HG03196 (cell line): ENCODE measurements around the gene ICAM4.
"Not testable (repeated sequence)": the region's sequence is repeated elsewhere in the genome, so short reads cannot be mapped to it uniquely, and the experiment has no call there.

Source experiments
- ATAC-seq: cut with Tn5 transposase; IDR thresholded peaks from one replicate; pipeline ENCODE4 v1.9.1; 2021; ENCODE audit not compliant: unreplicated experiment

The ICAM4 gene

DNA sequence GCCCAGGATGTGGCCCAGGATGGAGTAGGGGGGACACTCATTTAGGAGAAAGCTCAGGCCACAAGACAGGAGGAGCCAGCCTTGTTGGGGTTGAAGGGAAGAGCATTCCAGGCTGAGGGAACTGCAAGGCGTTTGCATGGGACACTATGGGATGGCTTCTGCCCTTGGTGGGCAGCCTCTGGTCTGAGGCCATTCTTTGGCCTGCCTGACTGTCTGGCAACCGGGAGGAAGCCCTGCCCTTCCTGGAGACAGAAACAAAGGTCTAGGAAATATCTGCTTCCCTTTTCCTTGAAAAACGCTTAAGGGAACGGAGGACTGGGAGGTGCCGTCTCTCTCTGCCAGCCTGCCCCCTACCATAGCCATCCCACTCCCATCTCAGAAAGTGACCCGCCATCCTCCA, 18.7 kb upstream of the ICAM4 start:
- ATAC-seq, result no peak

DNA sequence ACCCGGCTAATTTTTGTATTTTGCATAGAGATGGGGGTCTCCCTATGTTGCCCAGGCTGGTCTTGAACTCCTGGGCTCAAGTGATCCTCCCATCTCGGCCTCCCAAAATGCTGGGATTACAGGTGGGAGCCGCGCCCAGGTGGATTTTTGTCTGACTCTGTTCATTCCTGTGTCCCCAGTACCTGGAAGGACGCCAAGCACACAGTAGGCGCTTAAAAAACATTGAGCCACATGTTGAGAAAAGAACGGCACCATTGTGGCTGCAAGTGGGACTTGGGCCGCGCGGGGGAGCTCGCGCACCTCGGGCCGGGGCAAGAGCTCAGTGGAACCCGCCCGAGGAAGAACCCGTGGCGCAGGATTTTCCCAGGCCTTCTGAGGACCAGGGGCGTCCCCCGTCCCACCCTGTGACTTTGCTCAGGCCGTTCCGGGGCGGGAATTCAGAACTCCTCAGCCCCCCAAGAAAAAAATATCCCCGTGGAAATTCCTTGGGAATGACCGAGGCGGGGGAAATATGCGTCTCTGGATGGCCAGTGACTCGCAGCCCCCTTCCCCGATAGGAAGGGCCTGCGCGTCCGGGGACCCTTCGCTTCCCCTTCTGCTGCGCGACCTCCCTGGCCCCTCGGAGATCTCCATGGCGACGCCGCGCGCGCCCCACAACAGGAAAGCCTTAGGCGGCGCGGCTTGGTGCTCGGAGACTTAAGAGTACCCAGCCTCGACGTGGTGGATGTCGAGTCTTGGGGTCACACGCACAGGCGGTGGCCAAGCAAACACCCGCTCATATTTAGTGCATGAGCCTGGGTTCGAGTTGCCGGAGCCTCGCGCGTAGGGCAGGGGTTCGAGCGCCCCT, 17.2 kb upstream of the ICAM4 start:
- no peak for ATAC-seq

DNA sequence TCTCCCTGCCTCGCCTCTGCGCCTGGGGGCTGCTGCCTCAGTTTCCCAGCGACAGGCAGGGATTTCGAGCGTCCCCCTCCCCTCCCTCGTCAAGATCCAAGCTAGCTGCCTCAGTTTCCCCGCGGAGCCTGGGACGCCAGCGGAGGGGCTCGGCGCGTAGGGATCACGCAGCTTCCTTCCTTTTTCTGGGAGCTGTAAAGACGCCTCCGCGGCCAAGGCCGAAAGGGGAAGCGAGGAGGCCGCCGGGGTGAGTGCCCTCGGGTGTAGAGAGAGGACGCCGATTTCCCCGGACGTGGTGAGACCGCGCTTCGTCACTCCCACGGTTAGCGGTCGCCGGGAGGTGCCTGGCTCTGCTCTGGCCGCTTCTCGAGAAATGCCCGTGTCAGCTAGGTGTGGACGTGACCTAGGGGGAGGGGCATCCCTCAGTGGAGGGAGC, 16.6 kb upstream of the ICAM4 start:
- peak; percentile 38 for ATAC-seq

DNA sequence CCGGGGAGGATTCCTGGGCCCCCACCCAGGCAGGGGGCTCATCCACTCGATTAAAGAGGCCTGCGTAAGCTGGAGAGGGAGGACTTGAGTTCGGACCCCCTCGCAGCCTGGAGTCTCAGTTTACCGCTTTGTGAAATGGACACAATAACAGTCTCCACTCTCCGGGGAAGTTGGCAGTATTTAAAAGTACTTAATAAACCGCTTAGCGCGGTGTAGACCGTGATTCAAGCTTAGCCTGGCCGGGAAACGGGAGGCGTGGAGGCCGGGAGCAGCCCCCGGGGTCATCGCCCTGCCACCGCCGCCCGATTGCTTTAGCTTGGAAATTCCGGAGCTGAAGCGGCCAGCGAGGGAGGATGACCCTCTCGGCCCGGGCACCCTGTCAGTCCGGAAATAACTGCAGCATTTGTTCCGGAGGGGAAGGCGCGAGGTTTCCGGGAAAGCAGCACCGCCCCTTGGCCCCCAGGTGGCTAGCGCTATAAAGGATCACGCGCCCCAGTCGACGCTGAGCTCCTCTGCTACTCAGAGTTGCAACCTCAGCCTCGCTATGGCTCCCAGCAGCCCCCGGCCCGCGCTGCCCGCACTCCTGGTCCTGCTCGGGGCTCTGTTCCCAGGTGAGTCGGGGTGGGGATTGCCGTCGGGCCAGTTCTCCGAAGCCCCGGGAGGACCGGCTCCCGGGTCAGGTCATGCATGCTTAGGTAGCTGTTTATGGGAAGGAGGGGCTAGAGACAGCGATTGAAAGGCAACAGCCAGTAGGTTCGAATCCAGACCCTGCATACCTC, 15.9 kb upstream of the ICAM4 start, which contains the start of gene ICAM1:
Gene ICAM1, plus strand, starts transcription at position 505 of the 779 bp plus-strand sequence. Its CDS starts 40 bp downstream, at position 545.
- ATAC-seq, result peak; percentile 53

DNA sequence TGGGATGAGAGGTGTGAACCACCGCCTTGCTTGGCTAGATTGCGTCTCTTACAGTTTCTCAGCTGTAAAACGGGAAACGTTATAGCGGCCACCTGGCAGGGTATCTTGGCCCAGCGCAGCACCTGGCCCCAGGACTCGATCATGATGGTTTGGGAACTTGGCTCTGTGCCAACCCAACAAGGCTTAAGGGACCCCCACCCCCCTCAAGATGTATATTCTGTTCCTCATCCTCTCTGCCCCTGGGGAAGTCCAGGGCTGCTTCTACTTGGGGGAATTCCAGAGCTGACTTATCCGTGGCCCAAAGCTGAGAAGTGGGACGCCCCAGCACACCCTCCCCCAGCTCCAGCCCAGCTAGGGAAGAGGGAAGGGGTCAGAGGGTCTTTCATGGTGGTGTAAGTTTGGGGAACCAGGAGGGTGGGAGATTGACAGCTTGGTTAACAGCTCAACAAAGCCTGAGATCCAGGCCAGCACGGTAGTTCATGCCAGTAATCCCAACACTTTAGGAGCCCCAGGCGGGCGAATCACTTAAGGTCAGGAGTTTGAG, 15.1 kb upstream of the ICAM4 start:
- ATAC-seq, result peak; percentile 29

DNA sequence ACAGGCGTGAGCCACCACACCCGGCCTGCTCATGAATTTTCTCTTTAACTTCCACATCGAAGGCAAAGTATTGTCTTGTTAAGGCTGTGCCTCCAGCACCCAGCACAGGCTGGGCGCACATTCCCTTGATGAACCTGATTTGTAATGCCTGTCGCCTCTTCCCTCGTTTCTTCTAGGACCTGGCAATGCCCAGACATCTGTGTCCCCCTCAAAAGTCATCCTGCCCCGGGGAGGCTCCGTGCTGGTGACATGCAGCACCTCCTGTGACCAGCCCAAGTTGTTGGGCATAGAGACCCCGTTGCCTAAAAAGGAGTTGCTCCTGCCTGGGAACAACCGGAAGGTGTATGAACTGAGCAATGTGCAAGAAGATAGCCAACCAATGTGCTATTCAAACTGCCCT, 12.2 kb upstream of the ICAM4 start:
- ATAC-seq, result no peak

DNA sequence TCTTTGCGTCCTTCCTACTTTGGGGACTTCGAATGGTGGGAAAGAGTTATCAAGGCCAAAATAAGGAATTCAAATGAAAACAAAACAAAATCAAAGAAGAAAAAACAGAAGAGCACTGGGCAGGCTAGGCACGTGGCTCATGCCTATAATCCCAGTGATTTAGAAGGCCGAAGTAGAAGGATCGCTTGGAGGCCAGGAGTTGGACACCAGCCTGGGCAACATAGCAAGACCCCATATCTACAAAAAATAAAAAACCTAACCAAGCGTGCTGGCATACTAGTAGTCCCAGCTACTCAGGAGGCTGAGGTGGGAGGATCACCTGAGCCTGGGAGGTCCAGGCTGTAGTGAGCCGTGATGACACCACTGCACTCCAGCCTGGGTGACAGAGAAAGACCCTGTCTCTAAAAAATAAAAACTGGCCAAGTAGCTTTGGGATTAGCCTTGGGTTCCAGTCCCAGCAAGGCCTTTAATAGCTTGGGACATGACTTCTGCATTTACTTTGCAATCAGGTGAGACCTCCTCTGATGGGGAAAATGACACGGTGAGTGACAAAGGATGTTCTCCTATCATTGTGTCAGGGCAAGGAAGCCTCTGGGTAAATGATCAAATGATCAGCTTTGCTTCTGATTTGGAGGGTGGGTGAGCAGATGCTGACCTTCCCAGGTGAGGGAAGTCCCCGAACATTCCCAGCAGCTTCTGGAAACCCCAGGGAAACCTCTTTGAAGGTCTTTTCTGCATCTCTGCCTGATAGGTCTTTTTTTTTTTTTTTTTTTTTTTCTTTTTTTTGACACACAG, 8.8 kb upstream of the ICAM4 start:
- ATAC-seq, result no peak

DNA sequence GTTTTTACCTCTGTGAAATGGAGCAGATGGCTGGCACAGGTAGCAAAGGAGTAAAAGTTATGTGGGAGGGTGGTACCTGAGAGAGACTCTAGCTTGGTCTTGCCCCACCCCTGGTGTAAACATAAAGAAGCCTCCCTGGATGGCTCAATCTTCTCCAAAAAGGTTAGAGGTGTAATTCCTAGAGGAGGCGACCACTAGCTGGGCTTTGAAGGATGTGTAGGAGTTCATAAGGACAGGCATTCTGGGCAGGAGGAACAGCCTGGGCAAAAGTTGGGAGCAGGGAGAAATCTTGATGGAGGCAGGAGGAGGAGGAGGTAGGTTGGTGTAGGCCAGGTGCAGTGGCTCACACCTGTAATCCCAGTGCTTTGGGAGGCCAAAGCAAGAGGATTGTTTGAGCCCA, 7.8 kb upstream of the ICAM4 start:
- ATAC-seq, result no peak

DNA sequence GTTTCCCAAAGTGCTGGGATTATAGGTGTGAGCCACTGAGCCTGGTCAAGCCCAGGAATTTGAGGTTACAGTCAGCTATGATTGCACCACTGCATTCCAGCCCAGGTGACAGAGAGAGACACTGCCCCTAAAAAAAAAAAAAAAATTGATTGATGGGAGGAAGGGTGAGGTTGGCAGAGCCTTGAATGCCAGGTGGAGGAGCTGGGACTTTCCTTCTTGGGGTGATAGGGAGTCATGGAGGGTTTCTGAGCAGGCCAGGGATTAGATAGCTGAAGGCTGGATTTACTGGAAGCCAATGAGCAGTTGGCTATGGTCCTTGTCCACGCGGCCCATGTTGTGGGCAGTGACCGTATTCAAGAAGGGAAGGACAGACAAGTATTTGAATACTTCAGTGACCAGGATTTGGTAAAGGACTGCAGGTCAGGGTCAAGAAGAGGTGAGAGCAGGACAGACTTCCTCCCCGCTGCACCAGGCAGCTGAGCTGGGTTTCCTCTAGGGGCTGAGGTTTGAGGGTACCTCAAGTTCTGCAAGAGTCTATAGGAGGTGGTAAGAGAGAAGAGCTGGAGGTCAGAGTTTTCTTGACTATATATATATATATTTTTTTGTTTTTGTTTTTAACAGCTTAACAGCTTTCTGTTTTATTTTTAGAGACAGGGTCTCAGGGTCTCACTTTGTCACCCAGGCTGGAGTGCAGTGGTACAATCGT, 6.9 kb upstream of the ICAM4 start:
- ATAC-seq, result no peak

DNA sequence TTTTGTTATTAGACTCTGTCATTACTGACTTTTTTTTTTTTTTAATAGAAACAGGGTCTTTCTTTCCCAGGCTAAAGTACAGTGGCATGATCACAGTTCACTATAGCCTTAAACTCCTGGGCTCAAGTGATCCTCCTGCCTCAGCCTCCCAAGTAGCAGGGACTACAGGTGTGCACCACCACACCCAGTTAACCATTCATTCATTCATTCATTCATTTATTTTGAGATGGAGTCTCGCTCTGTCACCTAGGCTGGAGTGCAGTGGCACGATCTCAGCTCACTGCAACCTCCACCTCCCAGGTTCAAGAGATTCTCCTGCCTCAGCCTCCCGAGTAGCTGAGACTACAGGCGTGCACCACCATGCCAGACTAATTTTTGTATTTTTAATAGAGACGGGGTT, 4.7 kb upstream of the ICAM4 start:
- ATAC-seq, result not testable (repeated sequence)

DNA sequence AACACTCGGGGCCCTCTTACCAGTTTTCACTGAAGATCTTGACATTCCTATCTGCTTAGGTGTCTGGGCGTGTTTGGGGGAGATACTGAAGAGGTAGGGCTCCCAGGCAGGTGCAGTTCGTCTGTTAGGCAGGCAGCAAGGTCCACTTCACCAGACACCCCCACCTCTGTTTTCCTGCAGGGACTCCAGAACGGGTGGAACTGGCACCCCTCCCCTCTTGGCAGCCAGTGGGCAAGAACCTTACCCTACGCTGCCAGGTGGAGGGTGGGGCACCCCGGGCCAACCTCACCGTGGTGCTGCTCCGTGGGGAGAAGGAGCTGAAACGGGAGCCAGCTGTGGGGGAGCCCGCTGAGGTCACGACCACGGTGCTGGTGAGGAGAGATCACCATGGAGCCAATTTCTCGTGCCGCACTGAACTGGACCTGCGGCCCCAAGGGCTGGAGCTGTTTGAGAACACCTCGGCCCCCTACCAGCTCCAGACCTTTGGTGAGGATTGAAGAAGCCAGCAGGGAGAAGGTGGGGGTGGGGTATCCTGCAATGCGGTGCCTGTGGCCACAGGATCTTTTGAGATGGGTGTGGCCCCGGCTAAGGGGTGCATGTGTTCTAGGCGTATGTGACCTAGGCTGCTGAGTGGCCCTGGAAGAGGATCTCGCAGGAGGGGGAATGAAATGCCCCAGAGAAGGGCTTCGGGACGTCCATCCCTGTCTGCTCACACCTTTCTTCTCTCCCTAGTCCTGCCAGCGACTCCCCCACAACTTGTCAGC, 3.3 kb upstream of the ICAM4 start:
- ATAC-seq, result no peak

DNA sequence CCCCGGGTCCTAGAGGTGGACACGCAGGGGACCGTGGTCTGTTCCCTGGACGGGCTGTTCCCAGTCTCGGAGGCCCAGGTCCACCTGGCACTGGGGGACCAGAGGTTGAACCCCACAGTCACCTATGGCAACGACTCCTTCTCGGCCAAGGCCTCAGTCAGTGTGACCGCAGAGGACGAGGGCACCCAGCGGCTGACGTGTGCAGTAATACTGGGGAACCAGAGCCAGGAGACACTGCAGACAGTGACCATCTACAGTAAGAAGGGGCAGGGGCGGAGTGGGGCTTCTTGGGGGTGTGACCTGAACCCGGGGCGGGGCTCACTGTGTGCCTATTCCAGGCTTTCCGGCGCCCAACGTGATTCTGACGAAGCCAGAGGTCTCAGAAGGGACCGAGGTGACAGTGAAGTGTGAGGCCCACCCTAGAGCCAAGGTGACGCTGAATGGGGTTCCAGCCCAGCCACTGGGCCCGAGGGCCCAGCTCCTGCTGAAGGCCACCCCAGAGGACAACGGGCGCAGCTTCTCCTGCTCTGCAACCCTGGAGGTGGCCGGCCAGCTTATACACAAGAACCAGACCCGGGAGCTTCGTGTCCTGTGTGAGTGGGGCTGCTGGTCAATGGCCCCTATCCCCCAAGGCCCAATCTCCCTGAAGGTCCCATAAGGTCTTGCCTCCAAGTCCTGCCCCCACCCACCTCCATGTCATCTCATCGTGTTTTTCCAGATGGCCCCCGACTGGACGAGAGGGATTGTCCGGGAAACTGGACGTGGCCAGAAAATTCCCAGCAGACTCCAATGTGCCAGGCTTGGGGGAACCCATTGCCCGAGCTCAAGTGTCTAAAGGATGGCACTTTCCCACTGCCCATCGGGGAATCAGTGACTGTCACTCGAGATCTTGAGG, 2.4 kb upstream of the ICAM4 start:
- no peak for ATAC-seq

DNA sequence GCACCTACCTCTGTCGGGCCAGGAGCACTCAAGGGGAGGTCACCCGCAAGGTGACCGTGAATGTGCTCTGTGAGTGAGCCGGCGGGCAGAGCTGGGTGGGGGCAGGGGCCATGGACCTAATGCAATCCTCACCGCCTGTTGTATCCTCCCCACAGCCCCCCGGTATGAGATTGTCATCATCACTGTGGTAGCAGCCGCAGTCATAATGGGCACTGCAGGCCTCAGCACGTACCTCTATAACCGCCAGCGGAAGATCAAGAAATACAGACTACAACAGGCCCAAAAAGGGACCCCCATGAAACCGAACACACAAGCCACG, 1.8 kb upstream of the ICAM4 start:
- ATAC-seq, result no peak

DNA sequence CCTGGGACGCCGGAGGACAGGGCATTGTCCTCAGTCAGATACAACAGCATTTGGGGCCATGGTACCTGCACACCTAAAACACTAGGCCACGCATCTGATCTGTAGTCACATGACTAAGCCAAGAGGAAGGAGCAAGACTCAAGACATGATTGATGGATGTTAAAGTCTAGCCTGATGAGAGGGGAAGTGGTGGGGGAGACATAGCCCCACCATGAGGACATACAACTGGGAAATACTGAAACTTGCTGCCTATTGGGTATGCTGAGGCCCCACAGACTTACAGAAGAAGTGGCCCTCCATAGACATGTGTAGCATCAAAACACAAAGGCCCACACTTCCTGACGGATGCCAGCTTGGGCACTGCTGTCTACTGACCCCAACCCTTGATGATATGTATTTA, 1.4 kb upstream of the ICAM4 start:
- no peak for ATAC-seq

DNA sequence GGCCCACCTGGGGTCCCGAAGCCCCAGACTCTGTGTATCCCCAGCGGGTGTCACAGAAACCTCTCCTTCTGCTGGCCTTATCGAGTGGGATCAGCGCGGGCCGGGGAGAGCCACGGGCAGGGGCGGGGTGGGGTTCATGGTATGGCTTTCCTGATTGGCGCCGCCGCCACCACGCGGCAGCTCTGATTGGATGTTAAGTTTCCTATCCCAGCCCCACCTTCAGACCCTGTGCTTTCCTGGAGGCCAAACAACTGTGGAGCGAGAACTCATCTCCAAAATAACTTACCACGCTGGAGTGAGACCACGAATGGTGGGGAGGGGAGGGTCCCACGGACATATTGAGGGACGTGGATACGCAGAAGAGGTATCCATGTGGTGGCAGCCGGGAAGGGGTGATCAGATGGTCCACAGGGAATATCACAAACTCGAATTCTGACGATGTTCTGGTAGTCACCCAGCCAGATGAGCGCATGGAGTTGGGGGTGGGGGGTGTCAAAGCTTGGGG, 2.0 kb downstream of the ICAM4 start:
- no peak for ATAC-seq

DNA sequence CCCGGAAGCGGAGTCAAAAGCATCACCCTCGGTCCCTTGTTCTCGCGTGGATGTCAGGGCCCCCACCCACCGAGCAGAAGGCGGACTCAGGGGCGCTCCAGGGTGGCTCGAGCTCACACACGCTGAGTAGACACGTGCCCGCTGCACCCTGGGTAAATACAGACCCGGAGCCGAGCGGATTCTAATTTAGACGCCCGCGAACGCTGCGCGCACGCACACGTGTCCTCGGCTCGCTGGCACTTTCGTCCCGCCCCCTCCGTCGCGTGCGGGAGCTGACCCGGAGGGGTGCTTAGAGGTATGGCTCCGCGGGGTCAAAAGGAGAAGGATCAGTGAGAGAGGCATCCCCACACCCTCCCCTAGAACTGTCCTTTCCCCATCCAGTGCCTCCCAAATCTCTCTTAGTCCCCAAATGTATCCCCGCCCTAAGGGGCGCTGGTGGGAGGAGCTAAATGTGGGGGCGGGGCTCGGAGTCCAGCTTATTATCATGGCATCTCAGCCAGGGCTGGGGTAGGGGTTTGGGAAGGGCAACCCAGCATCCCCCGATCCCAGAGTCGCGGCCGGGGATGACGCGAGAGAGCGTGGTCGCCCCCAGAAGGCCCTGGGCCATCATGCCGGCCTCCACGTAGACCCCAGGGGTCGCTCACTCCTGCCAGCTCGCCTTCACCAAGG, 2.5 kb downstream of the ICAM4 start:
- ATAC-seq, result no peak

DNA sequence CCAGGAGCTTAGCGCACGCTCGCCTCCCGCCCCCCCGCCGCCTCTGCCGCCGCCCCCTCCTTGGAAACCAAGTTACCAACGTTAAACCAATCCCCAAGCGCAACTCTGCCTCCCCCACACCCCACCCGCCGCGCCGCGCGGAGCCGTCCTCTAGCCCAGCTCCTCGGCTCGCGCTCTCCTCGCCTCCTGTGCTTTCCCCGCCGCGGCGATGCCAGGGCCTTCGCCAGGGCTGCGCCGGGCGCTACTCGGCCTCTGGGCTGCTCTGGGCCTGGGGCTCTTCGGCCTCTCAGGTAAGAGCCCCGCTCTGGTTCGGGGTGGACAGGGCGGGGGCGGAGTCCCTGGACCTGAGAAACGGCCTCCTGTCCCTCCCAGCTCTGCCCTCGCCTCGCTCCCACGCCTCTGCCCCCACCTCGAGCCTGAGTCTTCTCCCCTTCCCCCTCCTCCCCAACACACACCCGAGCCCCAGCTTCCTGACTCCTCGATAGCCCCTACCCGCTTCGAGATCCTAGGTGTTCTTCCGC, 3.1 kb downstream of the ICAM4 start, which contains the start of gene ICAM5:
Gene ICAM5, plus strand, starts transcription at position 117 of the 521 bp plus-strand sequence. Its CDS starts 92 bp downstream, at position 209.
- no peak for ATAC-seq
